Pancreas (tissue), 10 donors: Measurements from ENCODE around the gene GNAZ. TPM values are rescaled to one million over a fixed set of nuclear protein-coding genes. Genes with fewer than 3 reads are reported as not detected.
A peak's percentile ranks its signal among the peaks of the same experiment; 100 is the strongest.

ENCODE experiments used
- ATAC-seq, 4 donors: fragments of 200-7000 bp; cut with Tn5 transposase; one replicate each; pipeline versions ENCODE4 v1.8.0 to v1.9.1; 2020; ENCODE audit warnings: mild to moderate bottlenecking in 4 of 4, moderate library complexity in 4 of 4
- DNase-seq, 6 donors: peaks; one replicate each; pipeline ENCODE4 v3.0.0-alpha.2; 2020
- FAIRE-seq: peaks from 2 replicates; lab custom pipeline; 2012; peaks lifted over from hg19 to GRCh38; lab: Jason Lieb, UNC
- H3K27ac ChIP-seq, 4 donors: fragments of 200-600 bp; sonication (generic); 1 replicate in 3 of 4; 2 replicates in 1 of 4; pipeline versions ENCODE4 v1.5.0 to v1.8.0; 2020
- H3K27me3 ChIP-seq, 4 donors: fragments of 200-600 bp; one replicate each; pipeline ENCODE4 v1.8.0; 2021
- H3K36me3 ChIP-seq, 3 donors: fragments of 200-600 bp; sonication (generic) in 1 of 3; one replicate each; pipeline versions ENCODE4 v1.5.0 to v1.8.0; 2020 to 2021
- H3K4me1 ChIP-seq, 3 donors: fragments of 200-600 bp; one replicate each; pipeline ENCODE4 v1.8.0; 2021
- H3K4me3 ChIP-seq, 4 donors: fragments of 200-600 bp; sonication (generic) in 2 of 4; one replicate each; pipeline versions ENCODE4 v1.5.0 to v1.8.0; 2020 to 2021
- H3K9me3 ChIP-seq, 4 donors: fragments of 200-600 bp; one replicate each; pipeline ENCODE4 v1.8.0; 2021
- WGBS, 2 donors: extraction: QIAGEN DNeasy Blood & Tissue Kit; methylation state at CpG; one replicate each; pipeline ENCODE4 v1.1.7; 2013; 5-methylcytosine and 5-hydroxymethylcytosine counted together
- intact Hi-C, 3 donors: fragments of 100-400 bp; cut with DNase I; formaldehyde crosslinking; loops; one replicate each; pipeline versions ENCODE4 v1.11.1 to v1.14.2; 2022
- polyA plus RNA-seq, 2 donors: library from polyadenylated mRNA; stranded (reverse); fragments of 200-250 nt; gene quantifications; one replicate each; pipeline ENCODE4 v1.2.3, GENCODE V29; 2013
- total RNA-seq, 6 donors: library from RNA; stranded (reverse); fragmentation: NEBNext Ultra II Directional in 4 of 6; extraction: Animal tissue kit (Norgen Biotek cat#: 25700) in 4 of 6; gene quantifications; one replicate each; pipeline versions ENCODE4 v1.2.1 to v1.2.4, GENCODE V29; 2021 to 2023
- TF ChIP-seq, protein P1 (sequence below), 4 donors: fragments of 200-600 bp; sonication (generic) in 3 of 4; IDR thresholded peaks; one replicate each; pipeline versions ENCODE4 v1.5.0 to v1.8.0; 2021; ENCODE audit warnings: antibody characterized with exemption in 4 of 4
- donor health status: healthy with polysubstance abuse.
- donor health status: DM: no; HTN: no; CAD: no; lungs with moderate emphysema.
- donor health status: DM: no; HTN: no; CAD: no.
- donor health status: control.
- donor health status: control.
- donor health status: Bipolar disorder and iron deficiency.
- donor health status: DM: yes; HTN: yes; CAD: no.
- donor health status: DM: no; HTN: no; CAD: no.
- donor health status: DM: no; HTN: no; CAD: no.
- donor health status: DM: yes; HTN: yes; CAD: no.

The GNAZ gene
- total and polyA plus RNA-seq, 8 donors = 0.88 to 9.7 (median 2.1) TPM

GRCh38 chr22:23078462-23078787 is 8.1 kb downstream of the GNAZ start:
- H3K27me3 ChIP-seq = no peaks in the 10 kb centered on the region
- H3K9me3 ChIP-seq = no peaks in the 10 kb centered on the region
- H3K36me3 ChIP-seq = no peaks in the 10 kb centered on the region
- TF ChIP-seq, protein P1, sequence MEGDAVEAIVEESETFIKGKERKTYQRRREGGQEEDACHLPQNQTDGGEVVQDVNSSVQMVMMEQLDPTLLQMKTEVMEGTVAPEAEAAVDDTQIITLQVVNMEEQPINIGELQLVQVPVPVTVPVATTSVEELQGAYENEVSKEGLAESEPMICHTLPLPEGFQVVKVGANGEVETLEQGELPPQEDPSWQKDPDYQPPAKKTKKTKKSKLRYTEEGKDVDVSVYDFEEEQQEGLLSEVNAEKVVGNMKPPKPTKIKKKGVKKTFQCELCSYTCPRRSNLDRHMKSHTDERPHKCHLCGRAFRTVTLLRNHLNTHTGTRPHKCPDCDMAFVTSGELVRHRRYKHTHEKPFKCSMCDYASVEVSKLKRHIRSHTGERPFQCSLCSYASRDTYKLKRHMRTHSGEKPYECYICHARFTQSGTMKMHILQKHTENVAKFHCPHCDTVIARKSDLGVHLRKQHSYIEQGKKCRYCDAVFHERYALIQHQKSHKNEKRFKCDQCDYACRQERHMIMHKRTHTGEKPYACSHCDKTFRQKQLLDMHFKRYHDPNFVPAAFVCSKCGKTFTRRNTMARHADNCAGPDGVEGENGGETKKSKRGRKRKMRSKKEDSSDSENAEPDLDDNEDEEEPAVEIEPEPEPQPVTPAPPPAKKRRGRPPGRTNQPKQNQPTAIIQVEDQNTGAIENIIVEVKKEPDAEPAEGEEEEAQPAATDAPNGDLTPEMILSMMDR (IDR thresholded peaks at IDR 0.05) = no peak
- intact Hi-C loops = no loop called here
- H3K27ac ChIP-seq = no peak overlapping the region
- H3K4me1 ChIP-seq = no peaks in the 10 kb centered on the region
- 51 to 57% methylated on average over 3 of the region's 3 CpGs for WGBS, 2 donors
- H3K4me3 ChIP-seq = no peak overlapping the region
- DNase-seq (peak in 1 of 6 donors; percentile 28), ATAC-seq (peak in 2 of 4 donors; percentile 5 to 17), FAIRE-seq (no peak)

DNA sequence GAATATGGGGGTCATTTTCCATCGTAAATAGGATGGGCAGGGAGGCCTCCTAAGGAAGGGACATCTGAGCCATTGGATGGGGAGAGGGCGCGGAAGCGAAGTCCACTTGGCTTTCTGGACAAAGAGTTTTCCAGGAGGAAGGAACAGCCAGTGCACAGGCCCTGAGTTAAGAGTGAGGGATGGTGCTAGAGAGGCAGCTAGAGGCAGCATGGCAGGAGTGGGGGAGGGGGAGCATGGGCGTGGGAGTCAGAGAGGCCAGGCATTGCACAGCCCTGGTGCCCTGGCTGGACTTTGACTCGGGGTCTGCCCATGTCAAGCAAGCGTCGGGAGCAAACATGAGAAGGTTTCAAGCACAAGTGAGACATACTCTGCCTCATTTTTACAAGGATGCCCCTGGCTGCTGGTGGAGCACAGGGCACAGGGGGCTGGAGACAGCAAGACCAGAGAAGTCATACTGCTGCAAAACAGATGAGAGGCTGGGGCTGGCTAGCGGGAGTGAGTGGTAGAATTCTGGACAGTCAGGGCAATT is 9.0 kb downstream of the GNAZ start:
- no peak for ATAC-seq
- intact Hi-C loops = no loop called here

DNA sequence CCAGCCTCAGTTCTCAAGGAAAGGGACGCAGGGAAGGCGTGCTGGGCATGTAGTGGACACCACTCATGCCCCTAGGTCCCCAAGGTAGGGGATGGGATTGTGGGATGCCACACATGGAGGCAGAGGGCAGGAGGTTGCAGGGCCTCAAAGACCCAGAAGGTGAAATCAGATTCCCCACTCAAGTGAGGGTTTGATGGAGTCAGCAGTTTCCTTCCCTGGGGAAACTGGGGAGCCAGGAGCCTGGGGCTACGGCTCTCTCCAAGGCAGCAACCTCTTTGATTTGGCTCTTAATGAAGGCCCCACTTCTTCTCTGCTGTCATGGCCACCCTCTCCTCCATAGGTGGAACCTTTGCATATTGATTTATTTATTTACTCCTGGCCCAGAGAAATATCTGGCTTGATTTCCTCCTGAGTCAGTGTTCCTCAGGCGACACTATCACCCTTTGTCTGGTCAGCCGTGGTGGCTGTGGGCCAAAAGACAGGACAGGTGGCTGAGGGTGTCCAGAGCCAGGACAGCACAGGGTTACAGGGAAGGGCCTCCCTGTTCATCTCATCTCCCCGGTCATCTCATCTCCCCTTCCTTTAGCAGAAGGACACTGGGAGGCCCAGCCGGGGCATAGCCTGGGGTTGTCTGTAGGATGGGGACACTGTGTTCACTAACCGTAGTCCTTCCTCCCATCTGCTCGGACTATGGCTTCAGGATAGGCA is 9.6 kb downstream of the GNAZ start:
- Histone ChIP-seq H3K4me1 (no peaks in the 10 kb centered on the region), H3K27me3 (no peaks in the 10 kb centered on the region), H3K36me3 (no peaks in the 10 kb centered on the region), H3K9me3 (no peaks in the 10 kb centered on the region), H3K27ac (no peak overlapping the region), H3K4me3 (no peak overlapping the region)
- intact Hi-C loops = no loop called here
- no peak for FAIRE-seq
- WGBS, 2 donors = 70 to 74% methylated on average over 8 to 9 of the region's 9 CpGs
- ATAC-seq = peak in 2 of 4 donors; percentile 26 to 37
- TF ChIP-seq, protein P1 (IDR thresholded peaks at IDR 0.05) = no peak
- DNase-seq = peak in 1 of 6 donors; percentile 29

More for the DNA sequence above, 9.0 kb downstream of the GNAZ start:
- Histone ChIP-seq H3K36me3 (no peaks in the 10 kb centered on the region), H3K27me3 (no peaks in the 10 kb centered on the region), H3K4me1 (no peaks in the 10 kb centered on the region), H3K4me3 (no peak overlapping the region), H3K9me3 (no peaks in the 10 kb centered on the region), H3K27ac (no peak overlapping the region)
- TF ChIP-seq, protein P1 (IDR thresholded peaks at IDR 0.05) = no peak
- FAIRE-seq (no peak), DNase-seq (peak in 1 of 6 donors; percentile 30)
- 86 to 92% methylated on average over 9 of the region's 9 CpGs for WGBS, 2 donors

- H3K27me3 ChIP-seq = no peaks in the 10 kb centered on the region
- H3K36me3 ChIP-seq = no peaks in the 10 kb centered on the region
- no peak for FAIRE-seq
- 77 to 81% methylated on average over 11 of the region's 11 CpGs for WGBS, 2 donors
- H3K27ac ChIP-seq = no peak overlapping the region
- ATAC-seq = peak in 2 of 4 donors; percentile 38 to 47
- no peaks in the 10 kb centered on the region for H3K9me3 ChIP-seq
- H3K4me1 ChIP-seq = no peaks in the 10 kb centered on the region
- intact Hi-C loops = no loop called here
- DNase-seq = no peak
- H3K4me3 ChIP-seq = no peak overlapping the region
- TF ChIP-seq, protein P1 (IDR thresholded peaks at IDR 0.05) = no peak
Measured at GRCh38 chr22:23080613-23081290, 10.4 kb downstream of the GNAZ start.
